OCI-LY3 (cell line): ENCODE data around the gene PTPRD.

ENCODE experiments used
- H2AFZ ChIP-seq: fragments of 200-600, 300-600 bp; shearing (Covaris generic); 2 replicates; pipeline ENCODE4 v1.6.0; 2014; ENCODE audit warnings: antibody characterized with exemption, low read depth, low read length
- H3K27ac ChIP-seq: fragments of 200-600, 300-600 bp; sonication (generic); 2 replicates; pipeline ENCODE4 v1.5.1; 2014; ENCODE audit warnings: mild to moderate bottlenecking, low read length, moderate library complexity, mixed read lengths
- H3K27me3 ChIP-seq: fragments of 200-600, 300-600 bp; sonication (generic); 2 replicates; pipeline ENCODE4 v1.6.1; 2014; ENCODE audit warnings: low read depth, low read length, mixed read lengths
- H3K36me3 ChIP-seq: fragments of 200-600, 300-600 bp; sonication (generic); replicated peaks from 2 replicates; pipeline ENCODE3; 2014; ENCODE audit warnings: low read depth, low read length, mixed read lengths
- H3K4me1 ChIP-seq: fragments of 300-600, 200-600 bp; sonication (generic); 2 replicates; pipeline ENCODE4 v1.6.1; 2014; ENCODE audit warnings: low read length, mixed read lengths
- H3K4me2 ChIP-seq: fragments of 200-600, 300-600 bp; sonication (generic); 2 replicates; pipeline ENCODE4 v1.6.1; 2014; ENCODE audit warnings: low read length, mixed read lengths
- H3K4me3 ChIP-seq: fragments of 300-600, 200-600 bp; sonication (generic); 2 replicates; pipeline ENCODE4 v1.5.1; 2014; ENCODE audit warnings: antibody characterized with exemption, mild to moderate bottlenecking, low read length, moderate library complexity
- H3K79me2 ChIP-seq: fragments of 300-600, 200-600 bp; shearing (Covaris generic); 2 replicates; pipeline ENCODE4 v1.6.1; 2014; ENCODE audit warnings: mild to moderate bottlenecking, low read length, mixed read lengths
- H3K9ac ChIP-seq: fragments of 300-600, 200-600 bp; shearing (Covaris generic); 2 replicates; pipeline ENCODE4 v1.6.0; 2014; ENCODE audit warnings: mild to moderate bottlenecking, low read length, moderate library complexity
- H3K9me3 ChIP-seq: fragments of 200-600, 300-600 bp; shearing (Covaris generic); 2 replicates; pipeline ENCODE4 v1.6.1; 2014; ENCODE audit warnings: low read length, mixed read lengths; ENCODE audit not compliant: insufficient read depth
- H4K20me1 ChIP-seq: fragments of 200-600, 300-600 bp; sonication (generic); 2 replicates; pipeline ENCODE4 v1.6.1; 2016; ENCODE audit warnings: low read length, mixed read lengths; ENCODE audit not compliant: insufficient read depth
- EZH2phosphoT487 ChIP-seq: fragments of 200-600 bp; shearing (Covaris generic); IDR thresholded peaks from 2 replicates; pipeline ENCODE4 v1.6.1; 2018; ENCODE audit warnings: antibody characterized with exemption, mixed run types, low read depth
- TF ChIP-seq, protein P1 (sequence below): fragments of 200-600, 300-600 bp; sonication (generic); IDR thresholded peaks from 2 replicates; pipeline ENCODE4 v1.5.1; 2014; ENCODE audit warnings: antibody characterized with exemption, low read length, low read depth

The PTPRD gene

DNA sequence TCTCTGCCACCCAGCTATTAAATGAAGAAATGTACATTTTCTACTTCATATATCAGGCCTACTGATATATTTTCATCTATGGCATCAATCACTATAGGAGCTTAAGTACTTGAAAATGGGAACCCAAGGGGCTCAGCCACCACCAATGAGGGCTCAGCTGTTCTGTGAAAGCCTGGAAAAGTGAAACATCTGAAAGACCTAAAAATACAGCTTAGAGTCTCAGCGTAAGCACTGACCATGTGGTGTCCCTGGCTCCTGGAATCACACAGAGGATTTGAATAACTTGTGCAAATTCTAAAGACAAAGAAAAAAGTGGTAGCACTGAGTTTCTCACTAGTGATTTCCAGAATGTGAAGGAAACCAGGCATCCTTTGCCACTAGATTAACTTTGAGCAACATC lies 64.5 kb downstream of the PTPRD start:
- no peaks in the 10 kb centered on the region for H3K9me3 ChIP-seq
- H3K9ac ChIP-seq = no peak overlapping the region
- H3K4me3 ChIP-seq = no peak overlapping the region
- H3K79me2 ChIP-seq = no peaks in the 10 kb centered on the region
- no peak overlapping the region for H3K4me2 ChIP-seq
- no peaks in the 10 kb centered on the region for H3K4me1 ChIP-seq
- H3K36me3 ChIP-seq = no peaks in the 10 kb centered on the region
- TF ChIP-seq, protein P1, sequence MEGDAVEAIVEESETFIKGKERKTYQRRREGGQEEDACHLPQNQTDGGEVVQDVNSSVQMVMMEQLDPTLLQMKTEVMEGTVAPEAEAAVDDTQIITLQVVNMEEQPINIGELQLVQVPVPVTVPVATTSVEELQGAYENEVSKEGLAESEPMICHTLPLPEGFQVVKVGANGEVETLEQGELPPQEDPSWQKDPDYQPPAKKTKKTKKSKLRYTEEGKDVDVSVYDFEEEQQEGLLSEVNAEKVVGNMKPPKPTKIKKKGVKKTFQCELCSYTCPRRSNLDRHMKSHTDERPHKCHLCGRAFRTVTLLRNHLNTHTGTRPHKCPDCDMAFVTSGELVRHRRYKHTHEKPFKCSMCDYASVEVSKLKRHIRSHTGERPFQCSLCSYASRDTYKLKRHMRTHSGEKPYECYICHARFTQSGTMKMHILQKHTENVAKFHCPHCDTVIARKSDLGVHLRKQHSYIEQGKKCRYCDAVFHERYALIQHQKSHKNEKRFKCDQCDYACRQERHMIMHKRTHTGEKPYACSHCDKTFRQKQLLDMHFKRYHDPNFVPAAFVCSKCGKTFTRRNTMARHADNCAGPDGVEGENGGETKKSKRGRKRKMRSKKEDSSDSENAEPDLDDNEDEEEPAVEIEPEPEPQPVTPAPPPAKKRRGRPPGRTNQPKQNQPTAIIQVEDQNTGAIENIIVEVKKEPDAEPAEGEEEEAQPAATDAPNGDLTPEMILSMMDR = no peak
- no peak for TF ChIP-seq EZH2phosphoT487
- no peaks in the 10 kb centered on the region for H3K27me3 ChIP-seq
- H2AFZ ChIP-seq = no peak overlapping the region
- H4K20me1 ChIP-seq = no peaks in the 10 kb centered on the region
- no peak overlapping the region for H3K27ac ChIP-seq

DNA sequence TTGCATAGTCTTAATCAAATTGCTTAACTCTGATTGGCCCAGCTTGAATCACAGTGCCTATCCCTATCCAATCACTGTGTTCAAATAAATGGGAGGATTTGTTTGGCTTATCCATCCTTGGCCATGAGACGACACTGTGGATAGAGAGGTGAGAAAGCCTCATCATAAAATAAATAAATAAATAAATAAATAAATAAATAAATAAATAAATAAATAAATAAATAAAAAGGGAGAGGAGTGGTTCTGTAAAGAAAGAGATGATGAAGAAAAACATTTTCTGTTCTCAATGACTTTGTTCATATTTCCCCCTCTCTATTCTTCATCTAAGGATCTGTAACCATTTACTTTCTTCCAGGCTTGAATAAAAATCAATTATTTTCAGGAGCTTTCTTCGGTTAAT lies 74.7 kb downstream of the PTPRD start:
- H2AFZ ChIP-seq = no peak overlapping the region
- no peaks in the 10 kb centered on the region for H4K20me1 ChIP-seq
- H3K9me3 ChIP-seq = no peaks in the 10 kb centered on the region
- no peaks in the 10 kb centered on the region for H3K36me3 ChIP-seq
- no peak overlapping the region for H3K27ac ChIP-seq
- H3K4me3 ChIP-seq = no peak overlapping the region
- H3K4me2 ChIP-seq = no peak overlapping the region
- peaks cover 7% of the 10 kb centered on the region for H3K4me1 ChIP-seq
- TF ChIP-seq EZH2phosphoT487 = no peak
- TF ChIP-seq, protein P1 = no peak
- H3K79me2 ChIP-seq = no peaks in the 10 kb centered on the region
- no peak overlapping the region for H3K9ac ChIP-seq
- no peaks in the 10 kb centered on the region for H3K27me3 ChIP-seq

DNA sequence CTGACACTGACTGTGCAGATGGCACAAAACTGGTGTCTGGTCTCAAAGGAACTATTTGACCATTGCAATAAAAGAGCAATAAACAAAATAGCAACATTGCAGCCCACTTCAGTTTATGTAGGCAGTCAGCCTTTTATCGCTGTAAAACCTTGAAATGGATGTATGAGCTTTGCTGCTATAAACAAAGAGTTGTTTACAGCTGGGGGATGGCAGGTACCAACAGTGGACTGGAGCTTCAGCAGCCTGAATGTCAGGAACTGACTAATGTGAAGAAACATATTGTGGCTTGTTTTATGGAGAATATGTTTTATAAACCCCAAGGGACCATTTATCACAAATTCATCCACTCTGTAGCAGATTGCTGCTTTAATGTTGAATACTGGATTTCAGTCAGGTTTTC lies 78.0 kb downstream of the PTPRD start:
- no peaks in the 10 kb centered on the region for H4K20me1 ChIP-seq
- no peak overlapping the region for H2AFZ ChIP-seq
- peaks cover 6% of the 10 kb centered on the region for H3K4me1 ChIP-seq
- H3K79me2 ChIP-seq = no peaks in the 10 kb centered on the region
- no peaks in the 10 kb centered on the region for H3K27me3 ChIP-seq
- no peak overlapping the region for H3K4me2 ChIP-seq
- no peak overlapping the region for H3K27ac ChIP-seq
- no peak for TF ChIP-seq EZH2phosphoT487
- TF ChIP-seq, protein P1 = no peak
- H3K9me3 ChIP-seq = no peaks in the 10 kb centered on the region
- H3K36me3 ChIP-seq = no peaks in the 10 kb centered on the region
- no peak overlapping the region for H3K9ac ChIP-seq
- no peak overlapping the region for H3K4me3 ChIP-seq

DNA sequence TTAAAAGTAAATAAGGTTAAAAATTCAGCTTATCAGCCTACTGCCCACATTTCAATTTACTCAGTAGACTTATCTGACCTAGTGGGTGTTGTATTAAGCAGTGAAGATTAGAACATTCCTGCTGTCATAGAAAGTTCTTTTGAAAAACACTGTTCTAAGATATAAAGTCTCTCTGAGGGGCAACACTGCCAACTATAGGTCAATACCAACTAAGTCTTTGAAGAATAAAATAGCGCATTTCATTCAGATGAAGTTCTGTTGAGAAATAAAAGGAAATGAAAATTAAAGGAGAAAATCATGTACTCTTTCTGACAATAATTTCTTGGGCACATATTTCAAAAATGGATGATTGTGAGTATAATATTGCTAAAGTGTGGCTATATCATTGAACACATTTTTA lies 86.8 kb downstream of the PTPRD start:
- TF ChIP-seq, protein P1 = peak; percentile 16; the same call in 1 of the 2 replicates
- no peak for TF ChIP-seq EZH2phosphoT487
- Histone ChIP-seq H3K4me3 (no peak overlapping the region), H3K27ac (no peak overlapping the region), H3K79me2 (no peaks in the 10 kb centered on the region), H4K20me1 (no peaks in the 10 kb centered on the region), H3K9ac (no peak overlapping the region), H3K9me3 (no peaks in the 10 kb centered on the region), H3K4me2 (no peak overlapping the region), H3K27me3 (no peaks in the 10 kb centered on the region), H3K4me1 (no peaks in the 10 kb centered on the region), H2AFZ (no peak overlapping the region), H3K36me3 (no peaks in the 10 kb centered on the region)
